CD4-positive, alpha-beta T cell (primary cell): ENCODE measurements around the gene RDH14. TPM values are rescaled to one million over a fixed set of nuclear protein-coding genes. Genes with fewer than 3 reads are reported as not detected.

Source experiments
- ATAC-seq: fragments of 200-7000 bp; cut with Tn5 transposase; one replicate; pipeline ENCODE4 v1.10.0; 2022; ENCODE audit warnings: mild to moderate bottlenecking; ENCODE audit not compliant: poor library complexity
- CTCF ChIA-PET: fragments of 350-600 bp; sonication (Branson Sonifier 250); formaldehyde crosslinking; loops from one replicate; lab custom pipeline; 2021; ENCODE audit warnings: antibody characterized with exemption, inconsistent platforms; lab: Charles Lee
- POLR2A ChIA-PET: fragments of 350-600 bp; sonication (Branson Sonifier 250); formaldehyde crosslinking; loops from one replicate; lab custom pipeline; 2021; ENCODE audit warnings: antibody characterized with exemption, inconsistent platforms; lab: Charles Lee
- DNase-seq, 14 experiments: peaks; one replicate each; pipeline ENCODE4 v3.0.0-alpha.2; 2013 to 2020; ENCODE audit warnings: mixed read lengths in 2 of 14
- H3K27ac ChIP-seq, 2 donors: one replicate each; pipeline versions ENCODE4 v1.5.1 to v1.7.0; 2013; ENCODE audit warnings: low read length in 2 of 2, low read depth in 1 of 2, mild to moderate bottlenecking in 1 of 2
- H3K27me3 ChIP-seq, 2 experiments: 1 replicate in 1 of 2; 2 replicates in 1 of 2; pipeline versions ENCODE4 v1.6.1 to v1.7.0; 2013; ENCODE audit warnings: low read length in 2 of 2, control low read depth in 1 of 2, mild to moderate bottlenecking in 1 of 2, moderate library complexity in 1 of 2; ENCODE audit not compliant: insufficient read depth in 2 of 2, control insufficient read depth in 1 of 2
- H3K36me3 ChIP-seq: one replicate; pipeline ENCODE4 v1.6.1; 2013; ENCODE audit warnings: low read length, control low read depth; ENCODE audit not compliant: insufficient read depth
- H3K4me1 ChIP-seq: one replicate; pipeline ENCODE4 v1.6.1; 2013; ENCODE audit warnings: low read length, control low read depth; ENCODE audit not compliant: insufficient read depth
- H3K4me3 ChIP-seq: one replicate; pipeline ENCODE4 v1.5.1; 2013; ENCODE audit warnings: mild to moderate bottlenecking, low read length, moderate library complexity
- H3K9me3 ChIP-seq, 2 experiments: 1 replicate in 1 of 2; 2 replicates in 1 of 2; pipeline versions ENCODE4 v1.6.1 to v1.7.0; 2013; ENCODE audit warnings: low read length in 2 of 2, mild to moderate bottlenecking in 2 of 2, control low read depth in 1 of 2, moderate library complexity in 1 of 2; ENCODE audit not compliant: control insufficient read depth in 1 of 2, insufficient read depth in 1 of 2
- H3K27ac Mint-ChIP-seq: one replicate; pipeline ENCODE4 v1.8.0; 2020; ENCODE audit warnings: mixed read lengths
- H3K27me3 Mint-ChIP-seq: one replicate; pipeline ENCODE4 v1.8.0; 2021; ENCODE audit warnings: mixed read lengths
- H3K36me3 Mint-ChIP-seq: one replicate; pipeline ENCODE4 v1.8.0; 2021; ENCODE audit warnings: low read depth, mixed read lengths
- H3K4me1 Mint-ChIP-seq: one replicate; pipeline ENCODE4 v1.8.0; 2021; ENCODE audit warnings: low read depth, mixed read lengths
- H3K4me3 Mint-ChIP-seq: one replicate; pipeline ENCODE4 v1.8.0; 2020; ENCODE audit warnings: mild to moderate bottlenecking, mixed read lengths
- H3K9me3 Mint-ChIP-seq: one replicate; pipeline ENCODE4 v1.8.0; 2020; ENCODE audit warnings: mixed read lengths
- CTCF ChIP-seq: fragments of 200-600 bp; IDR thresholded peaks from one replicate; pipeline ENCODE4 v1.8.0; 2022; ENCODE audit warnings: antibody characterized with exemption, mild to moderate bottlenecking
- intact Hi-C, 2 experiments: fragments of 100-400 bp; cut with DNase I in 1 of 2; cut with micrococcal nuclease in 1 of 2; formaldehyde crosslinking; loops; one replicate each; pipeline versions ENCODE4 v1.15.1 to v1.9.0; 2023 to 2025; cut with DNase I, micrococcal nuclease
- total RNA-seq, 174 experiments: library from RNA in 2 of 174; stranded (reverse) in 2 of 174; gene quantifications; one replicate each; pipeline ENCODE4 v1.2.3 and lab custom pipeline; 2021 to 2026

Gene RDH14
- total RNA-seq, 2 experiments from 2014 or later = 11.4 to 12.7 TPM

DNA sequence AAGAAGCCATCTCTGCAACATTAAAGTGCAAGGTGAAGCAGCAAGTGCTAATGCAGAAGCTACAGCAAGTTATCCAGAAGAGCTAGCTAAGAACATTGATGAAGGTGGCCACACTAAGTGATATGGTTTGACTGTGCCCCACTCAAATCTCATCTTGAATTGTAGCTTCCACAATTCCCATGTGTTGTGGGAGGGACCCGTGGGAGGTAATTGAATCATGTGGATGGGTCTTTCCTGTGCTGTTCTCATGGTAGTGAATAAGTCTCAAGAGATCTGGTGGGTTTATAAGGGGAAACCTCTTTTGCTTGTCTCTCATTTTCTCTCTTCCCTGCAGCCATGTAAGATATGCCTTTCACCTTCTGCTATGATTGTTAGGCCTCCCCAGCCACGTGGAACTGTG is 11.4 kb downstream of the RDH14 start:
- Histone ChIP-seq H3K9me3 (no peaks in the 10 kb centered on the region), H3K36me3 (peaks cover under 1% of the 10 kb centered on the region), H3K4me1 (no peaks in the 10 kb centered on the region), H3K27me3 (no peaks in the 10 kb centered on the region), H3K4me3 (no peak overlapping the region), H3K27ac (no peak overlapping the region)
- no peak for ATAC-seq
- ChIA-PET CTCF (no interaction called here), POLR2A (no interaction called here)
- Mint-ChIP-seq H3K4me1 (peaks cover 76% of the 10 kb centered on the region), H3K27me3 (no peaks in the 10 kb centered on the region), H3K9me3 (no peaks in the 10 kb centered on the region), H3K27ac (peak overlapping the region; percentile 16), H3K36me3 (peaks cover 20% of the 10 kb centered on the region), H3K4me3 (no peak overlapping the region)
- DNase-seq = no peak
- intact Hi-C loops = no loop called here
- no peak for TF ChIP-seq CTCF

- intact Hi-C loops = no loop called here
- Histone ChIP-seq H3K4me3 (no peak overlapping the region), H3K36me3 (no peaks in the 10 kb centered on the region), H3K9me3 (no peaks in the 10 kb centered on the region), H3K27me3 (no peaks in the 10 kb centered on the region), H3K27ac (no peak overlapping the region), H3K4me1 (no peaks in the 10 kb centered on the region)
- H3K9me3 Mint-ChIP-seq = no peaks in the 10 kb centered on the region
- DNase-seq (no peak), ATAC-seq (no peak)
- CTCF ChIA-PET = no interaction called here
- no peak for TF ChIP-seq CTCF
- peaks cover 17% of the 10 kb centered on the region for H3K36me3 Mint-ChIP-seq
- no peak overlapping the region for H3K27ac Mint-ChIP-seq
- no peaks in the 10 kb centered on the region for H3K27me3 Mint-ChIP-seq
- H3K4me3 Mint-ChIP-seq = no peak overlapping the region
- peaks cover 73% of the 10 kb centered on the region for H3K4me1 Mint-ChIP-seq
- POLR2A ChIA-PET = no interaction called here
These were observed 11.8 kb downstream of the RDH14 start for GRCh38 chr2:18548621-18549020.

- H3K9me3 Mint-ChIP-seq = no peaks in the 10 kb centered on the region
- H3K27ac Mint-ChIP-seq = peak overlapping the region; percentile 68
- TF ChIP-seq CTCF = no peak
- ChIA-PET POLR2A (interaction anchor here (2.0 kb wide), 1 partner anchor 13 kb away, joined by 15 read pairs; the partner anchor contains the start of gene RDH14), CTCF (no interaction called here)
- ATAC-seq (no peak), DNase-seq (peak in 2 of 14 experiments; percentile 5 to 22)
- H3K4me1 Mint-ChIP-seq = peaks cover 54% of the 10 kb centered on the region
- no peaks in the 10 kb centered on the region for H3K27me3 ChIP-seq
- H3K36me3 ChIP-seq = no peaks in the 10 kb centered on the region
- intact Hi-C loops = no loop called here
- H3K36me3 Mint-ChIP-seq = no peaks in the 10 kb centered on the region
- no peaks in the 10 kb centered on the region for H3K4me1 ChIP-seq
- no peaks in the 10 kb centered on the region for H3K9me3 ChIP-seq
- peak overlapping the region; percentile 25 for H3K4me3 Mint-ChIP-seq
- no peaks in the 10 kb centered on the region for H3K27me3 Mint-ChIP-seq
- no peak overlapping the region for H3K27ac ChIP-seq
- H3K4me3 ChIP-seq = no peak overlapping the region
These were observed 13.9 kb downstream of the RDH14 start for GRCh38 chr2:18546567-18546966.
